Mesendoderm (in vitro differentiated cells): ENCODE measurements around the gene PCSK5.
A peak's percentile ranks its signal among the peaks of the same experiment; 100 is the strongest.

Source experiments
- DNase-seq: peaks from one replicate; pipeline ENCODE4 v3.0.0; 2013
- H2AK5ac ChIP-seq: 2 replicates; pipeline ENCODE4 v1.6.1; 2013; ENCODE audit warnings: low read length, inconsistent platforms
- H2BK120ac ChIP-seq: 2 replicates; pipeline ENCODE4 v1.6.1; 2013; ENCODE audit warnings: low read depth, mild to moderate bottlenecking, low read length, moderate library complexity, mixed read lengths
- H2BK15ac ChIP-seq: replicated peaks from 2 replicates; pipeline ENCODE4 v1.6.1; 2013; ENCODE audit warnings: low read depth, mild to moderate bottlenecking, moderate library complexity
- H2BK5ac ChIP-seq: 2 replicates; pipeline ENCODE4 v1.6.1; 2013; ENCODE audit warnings: low read length, inconsistent platforms
- H3K18ac ChIP-seq: 2 replicates; pipeline ENCODE4 v1.6.1; 2013; ENCODE audit warnings: mild to moderate bottlenecking, low read length, mixed read lengths
- H3K23ac ChIP-seq: one replicate; pipeline ENCODE4 v1.6.1; 2013; ENCODE audit warnings: low read length
- H3K27ac ChIP-seq: 2 replicates; pipeline ENCODE4 v1.5.1; 2013; ENCODE audit warnings: low read depth, mild to moderate bottlenecking, inconsistent platforms, low read length, moderate library complexity
- H3K27me3 ChIP-seq: 2 replicates; pipeline ENCODE4 v1.6.1; 2013; ENCODE audit warnings: low read length, control low read depth, mild to moderate bottlenecking, inconsistent platforms; ENCODE audit not compliant: insufficient read depth, poor library complexity
- H3K36me3 ChIP-seq: 2 replicates; pipeline ENCODE4 v1.6.1; 2013; ENCODE audit warnings: low read length, inconsistent platforms; ENCODE audit not compliant: control insufficient read depth, insufficient read depth
- H3K4ac ChIP-seq: one replicate; pipeline ENCODE4 v1.6.1; 2013; ENCODE audit warnings: low read depth, mild to moderate bottlenecking, low read length, moderate library complexity
- H3K4me1 ChIP-seq: 2 replicates; pipeline ENCODE4 v1.6.1; 2013; ENCODE audit warnings: low read depth, low read length, inconsistent platforms; ENCODE audit not compliant: control insufficient read depth
- H3K4me2 ChIP-seq: 2 replicates; pipeline ENCODE4 v1.6.1; 2013; ENCODE audit warnings: low read length
- H3K4me3 ChIP-seq: 2 replicates; pipeline ENCODE4 v1.5.1; 2013; ENCODE audit warnings: mild to moderate bottlenecking, low read length
- H3K56ac ChIP-seq: one replicate; pipeline ENCODE4 v1.6.1; 2013; ENCODE audit warnings: low read length
- H3K79me1 ChIP-seq: 2 replicates; pipeline ENCODE4 v1.6.1; 2013; ENCODE audit warnings: low read length, inconsistent platforms
- H3K79me2 ChIP-seq: 2 replicates; pipeline ENCODE4 v1.6.1; 2013; ENCODE audit warnings: mild to moderate bottlenecking, low read length; ENCODE audit not compliant: control insufficient read depth, insufficient read depth
- H3K9ac ChIP-seq: 2 replicates; pipeline ENCODE4 v1.6.1; 2013; ENCODE audit warnings: low read length, inconsistent platforms
- H4K5ac ChIP-seq: one replicate; pipeline ENCODE4 v1.6.1; 2013; ENCODE audit warnings: low read length
- H4K8ac ChIP-seq: one replicate; pipeline ENCODE4 v1.6.1; 2013; ENCODE audit warnings: low read depth, mild to moderate bottlenecking, control low read depth, low read length, moderate library complexity
- WGBS: extraction: QIAGEN DNeasy Blood & Tissue Kit; methylation state at CpG from one replicate; pipeline ENCODE4 v1.1.7; 2013; ENCODE audit warnings: low lambda C conversion rate, missing lambda C conversion rate; ENCODE audit not compliant: insufficient coverage; ENCODE audit errors: extremely low coverage; 5-methylcytosine and 5-hydroxymethylcytosine counted together

The PCSK5 gene

GRCh38 chr9:76018761-76019160 lies 128.3 kb downstream of the PCSK5 start:
- Histone ChIP-seq H3K9ac (no peak overlapping the region), H3K4ac (no peak overlapping the region), H3K27ac (no peak overlapping the region), H3K23ac (no peak overlapping the region), H2AK5ac (no peak overlapping the region), H4K8ac (no peak overlapping the region), H3K4me3 (no peak overlapping the region), H3K36me3 (no peaks in the 10 kb centered on the region), H3K4me2 (no peak overlapping the region), H2BK5ac (no peak overlapping the region), H3K4me1 (peaks cover 5% of the 10 kb centered on the region), H3K18ac (no peak overlapping the region), H4K5ac (no peak overlapping the region), H2BK120ac (no peak overlapping the region), H3K79me2 (no peaks in the 10 kb centered on the region), H3K56ac (no peak overlapping the region), H3K27me3 (no peaks in the 10 kb centered on the region), H2BK15ac (no peak overlapping the region), H3K79me1 (no peaks in the 10 kb centered on the region)
- no CpG with 5 or more reads among the region's 2 CpGs for WGBS
- peak; percentile 59 for DNase-seq

- no peak overlapping the region for H2BK15ac ChIP-seq
- no peak overlapping the region for H3K4me3 ChIP-seq
- no peaks in the 10 kb centered on the region for H3K79me1 ChIP-seq
- H3K23ac ChIP-seq: no peak overlapping the region
- no peak overlapping the region for H4K8ac ChIP-seq
- H3K4me1 ChIP-seq: peaks cover 5% of the 10 kb centered on the region
- no peak overlapping the region for H3K27ac ChIP-seq
- no peak overlapping the region for H2BK5ac ChIP-seq
- no peak overlapping the region for H3K56ac ChIP-seq
- H2BK120ac ChIP-seq: no peak overlapping the region
- H3K27me3 ChIP-seq: no peaks in the 10 kb centered on the region
- no peak overlapping the region for H3K18ac ChIP-seq
- WGBS: no CpG with 5 or more reads among the region's 10 CpGs
- H3K9ac ChIP-seq: no peak overlapping the region
- DNase-seq: no peak
- H3K36me3 ChIP-seq: no peaks in the 10 kb centered on the region
- no peak overlapping the region for H3K4ac ChIP-seq
- no peak overlapping the region for H3K4me2 ChIP-seq
- H2AK5ac ChIP-seq: no peak overlapping the region
- no peaks in the 10 kb centered on the region for H3K79me2 ChIP-seq
- H4K5ac ChIP-seq: no peak overlapping the region
These were observed 130.2 kb downstream of the PCSK5 start for GRCh38 chr9:76020652-76021051.

- H2BK5ac ChIP-seq: no peak overlapping the region
- no peaks in the 10 kb centered on the region for H3K27me3 ChIP-seq
- no peak overlapping the region for H2BK15ac ChIP-seq
- no peak overlapping the region for H3K4me3 ChIP-seq
- no peak overlapping the region for H4K8ac ChIP-seq
- H3K79me1 ChIP-seq: no peaks in the 10 kb centered on the region
- H3K18ac ChIP-seq: no peak overlapping the region
- no peaks in the 10 kb centered on the region for H3K36me3 ChIP-seq
- peaks cover 5% of the 10 kb centered on the region for H3K4me1 ChIP-seq
- H4K5ac ChIP-seq: no peak overlapping the region
- no peak overlapping the region for H3K4ac ChIP-seq
- WGBS: no CpG with 5 or more reads among the region's 5 CpGs
- no peak overlapping the region for H3K4me2 ChIP-seq
- H2AK5ac ChIP-seq: no peak overlapping the region
- H3K79me2 ChIP-seq: no peaks in the 10 kb centered on the region
- no peak for DNase-seq
- H3K27ac ChIP-seq: no peak overlapping the region
- no peak overlapping the region for H2BK120ac ChIP-seq
- H3K9ac ChIP-seq: no peak overlapping the region
- no peak overlapping the region for H3K56ac ChIP-seq
- no peak overlapping the region for H3K23ac ChIP-seq
These were observed 131.8 kb downstream of the PCSK5 start for GRCh38 chr9:76022317-76022716.

- no CpG with 5 or more reads among the region's 7 CpGs for WGBS
These were observed 133.3 kb downstream of the PCSK5 start for GRCh38 chr9:76023715-76024195.

GRCh38 chr9:76025286-76025685 lies 134.8 kb downstream of the PCSK5 start:
- Histone ChIP-seq H2BK5ac (no peak overlapping the region), H3K56ac (no peak overlapping the region), H3K4me3 (no peak overlapping the region), H2BK15ac (no peak overlapping the region), H2BK120ac (no peak overlapping the region), H4K5ac (no peak overlapping the region), H2AK5ac (no peak overlapping the region), H3K4ac (no peak overlapping the region), H3K36me3 (no peaks in the 10 kb centered on the region), H4K8ac (no peak overlapping the region), H3K27me3 (no peaks in the 10 kb centered on the region), H3K27ac (no peak overlapping the region), H3K79me2 (no peaks in the 10 kb centered on the region), H3K18ac (no peak overlapping the region), H3K79me1 (no peaks in the 10 kb centered on the region), H3K9ac (no peak overlapping the region), H3K4me1 (peaks cover 3% of the 10 kb centered on the region), H3K4me2 (no peak overlapping the region), H3K23ac (no peak overlapping the region)
- DNase-seq: no peak
- WGBS: no CpG with 5 or more reads among the region's 1 CpG

More at GRCh38 chr9:76023715-76024195, 133.3 kb downstream of the PCSK5 start:
- H3K4ac ChIP-seq: no peak overlapping the region
- H3K79me1 ChIP-seq: no peaks in the 10 kb centered on the region
- H3K27ac ChIP-seq: no peak overlapping the region
- no peaks in the 10 kb centered on the region for H3K79me2 ChIP-seq
- no peak overlapping the region for H2BK5ac ChIP-seq
- H3K18ac ChIP-seq: no peak overlapping the region
- no peak overlapping the region for H3K4me2 ChIP-seq
- no peak overlapping the region for H2AK5ac ChIP-seq
- peaks cover 3% of the 10 kb centered on the region for H3K4me1 ChIP-seq
- peak; percentile 85 for DNase-seq
- H4K8ac ChIP-seq: no peak overlapping the region
- no peaks in the 10 kb centered on the region for H3K36me3 ChIP-seq
- no peak overlapping the region for H3K23ac ChIP-seq
- no peak overlapping the region for H3K4me3 ChIP-seq
- H2BK120ac ChIP-seq: no peak overlapping the region
- no peak overlapping the region for H3K56ac ChIP-seq
- H3K9ac ChIP-seq: no peak overlapping the region
- no peak overlapping the region for H2BK15ac ChIP-seq
- no peak overlapping the region for H4K5ac ChIP-seq
- no peaks in the 10 kb centered on the region for H3K27me3 ChIP-seq

- Histone ChIP-seq H3K27ac (no peak overlapping the region), H2AK5ac (no peak overlapping the region), H3K4me3 (no peak overlapping the region), H3K56ac (no peak overlapping the region), H3K4me1 (peaks cover 3% of the 10 kb centered on the region), H2BK120ac (no peak overlapping the region), H2BK5ac (no peak overlapping the region), H3K23ac (no peak overlapping the region), H3K18ac (no peak overlapping the region), H4K5ac (no peak overlapping the region), H3K36me3 (no peaks in the 10 kb centered on the region), H3K9ac (no peak overlapping the region), H2BK15ac (no peak overlapping the region), H4K8ac (no peak overlapping the region), H3K27me3 (no peaks in the 10 kb centered on the region), H3K79me2 (no peaks in the 10 kb centered on the region), H3K79me1 (no peaks in the 10 kb centered on the region), H3K4ac (no peak overlapping the region), H3K4me2 (no peak overlapping the region)
- WGBS: no CpG with 5 or more reads among the region's 6 CpGs
- no peak for DNase-seq
These were observed 136.3 kb downstream of the PCSK5 start for GRCh38 chr9:76026796-76027195.
